GM21786 (cell line): ENCODE results near the gene DNAJC4.

Experiments
- ATAC-seq: cut with Tn5 transposase; IDR thresholded peaks from one replicate; pipeline ENCODE4 v1.9.1; 2021; ENCODE audit not compliant: unreplicated experiment

Gene DNAJC4

DNA sequence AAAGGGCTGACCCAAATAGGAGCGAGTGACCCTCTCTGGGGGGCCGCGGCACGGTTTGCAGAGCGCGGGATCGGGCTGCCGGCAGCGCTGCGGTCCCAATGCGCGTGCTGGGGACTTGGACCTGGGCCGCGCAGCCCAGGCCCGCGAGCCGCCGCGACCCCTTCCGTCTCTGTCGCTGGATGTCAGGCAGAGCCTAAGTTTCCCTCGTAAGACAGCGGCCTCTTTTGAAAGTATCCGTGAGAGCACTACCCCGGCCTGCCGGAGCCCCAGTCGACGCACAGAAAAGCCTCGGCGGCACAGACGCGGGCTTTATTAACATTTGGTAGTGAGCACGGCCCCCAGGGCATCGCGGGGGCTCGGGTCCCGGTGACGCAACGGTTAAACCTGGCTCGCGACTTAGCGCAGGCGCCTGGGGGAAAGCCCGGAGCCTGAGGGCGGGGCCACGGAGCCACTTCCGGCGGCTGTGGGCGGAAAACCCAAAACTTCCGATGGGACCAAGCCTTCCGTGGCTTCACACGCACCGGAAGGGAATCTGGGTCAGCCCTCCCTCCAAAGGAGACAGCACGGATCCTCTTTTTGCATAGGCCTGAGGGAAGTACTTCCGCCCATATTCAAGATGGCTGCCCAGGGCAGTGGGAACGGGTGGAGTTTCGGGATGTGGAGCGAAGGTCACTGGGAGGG lies 39.3 kb downstream of the DNAJC4 start:
- ATAC-seq, result peak; percentile 69

DNA sequence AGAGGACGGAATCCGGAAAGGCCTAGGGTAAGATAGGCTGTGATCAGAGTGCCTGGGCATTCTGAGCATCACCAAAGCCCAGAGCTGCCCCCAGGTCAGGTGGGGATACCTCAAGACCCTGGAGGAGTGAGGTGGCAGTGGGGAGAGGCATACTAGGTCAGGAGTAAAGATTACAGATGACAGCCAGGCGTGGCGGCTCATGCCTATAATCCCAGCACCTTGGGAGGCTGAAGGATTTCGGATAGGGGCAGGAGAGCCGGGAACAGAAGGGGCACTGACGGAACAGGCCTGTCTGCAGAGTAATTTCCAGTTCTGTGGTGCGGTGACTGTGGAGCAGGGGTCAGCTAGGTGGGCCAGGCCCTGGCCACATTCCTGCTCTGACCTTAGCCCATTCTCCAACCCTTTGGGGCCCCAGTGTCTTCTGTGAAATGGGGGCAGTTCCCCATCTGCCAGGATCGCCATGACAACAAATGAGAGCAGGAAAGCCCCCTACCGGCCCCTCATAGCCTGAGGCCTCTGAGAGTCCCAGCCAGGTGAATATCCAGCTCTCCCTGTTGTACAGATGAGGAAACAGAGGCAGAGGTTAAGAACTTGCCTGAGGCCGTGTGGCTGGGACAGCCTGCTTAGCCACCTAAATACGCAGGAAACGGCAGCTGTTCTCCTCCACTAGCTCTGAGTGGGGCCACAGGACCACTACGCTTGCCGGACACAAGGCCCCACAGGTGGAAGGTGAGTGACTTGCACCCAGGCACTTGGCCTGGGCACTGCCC lies 44.9 kb downstream of the DNAJC4 start:
- ATAC-seq, result no peak

DNA sequence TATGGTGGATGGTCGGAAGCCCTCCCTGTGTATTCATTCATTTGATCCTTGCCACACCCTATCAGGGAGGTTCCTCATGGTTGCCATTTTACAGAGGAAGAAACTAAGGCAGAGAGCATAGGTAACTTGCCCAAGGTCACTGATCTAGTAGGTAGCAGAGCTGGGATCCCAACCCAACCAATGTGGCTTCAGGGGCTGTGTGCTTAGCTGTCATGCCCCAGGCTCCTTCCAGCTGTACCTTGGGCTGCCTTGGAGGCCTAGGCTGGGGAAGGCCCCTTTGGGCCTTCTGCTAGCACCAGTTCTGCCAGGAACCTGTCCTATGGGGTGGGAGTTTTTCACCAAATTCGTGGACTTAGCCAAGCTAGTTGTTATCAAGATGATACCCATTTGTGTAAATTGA lies 45.5 kb downstream of the DNAJC4 start:
- no peak for ATAC-seq

DNA sequence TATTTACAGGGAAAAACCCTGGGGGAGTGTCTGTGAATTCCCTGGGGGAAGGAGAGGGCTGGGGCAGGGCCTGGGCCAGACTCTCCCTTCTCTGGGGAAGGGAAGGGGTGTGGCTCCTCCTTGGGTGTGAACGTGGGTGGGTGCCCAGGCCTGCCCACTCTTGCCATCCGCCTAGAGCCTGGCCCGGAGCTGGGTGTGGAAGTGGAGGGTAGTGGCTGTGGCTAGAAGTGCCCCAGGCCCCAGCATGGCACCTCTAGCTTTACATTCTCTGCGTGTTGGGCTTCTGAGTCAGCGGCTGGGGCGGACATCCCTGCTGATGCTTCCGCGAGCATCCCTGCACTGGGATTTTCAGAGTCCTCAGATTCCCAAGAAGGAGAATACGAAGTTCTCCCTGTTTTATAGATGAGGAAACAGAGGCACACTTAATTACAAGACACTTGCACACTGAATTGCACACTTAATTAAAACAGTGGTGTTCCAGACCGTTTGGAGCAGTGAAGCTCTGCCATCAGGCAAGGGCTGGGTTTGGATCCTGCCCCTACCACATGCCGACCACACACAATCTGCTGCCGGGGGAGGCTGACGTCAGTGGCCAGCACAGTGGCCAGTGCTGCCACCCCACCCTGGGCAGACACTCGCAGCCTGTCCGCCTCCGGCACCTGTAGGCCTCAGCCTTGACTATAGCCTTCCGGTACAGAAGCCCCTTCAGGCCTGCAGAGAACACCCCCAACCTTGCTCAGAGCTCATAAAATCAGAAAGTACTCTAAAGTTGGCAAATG lies 46.5 kb downstream of the DNAJC4 start:
- ATAC-seq, result no peak

DNA sequence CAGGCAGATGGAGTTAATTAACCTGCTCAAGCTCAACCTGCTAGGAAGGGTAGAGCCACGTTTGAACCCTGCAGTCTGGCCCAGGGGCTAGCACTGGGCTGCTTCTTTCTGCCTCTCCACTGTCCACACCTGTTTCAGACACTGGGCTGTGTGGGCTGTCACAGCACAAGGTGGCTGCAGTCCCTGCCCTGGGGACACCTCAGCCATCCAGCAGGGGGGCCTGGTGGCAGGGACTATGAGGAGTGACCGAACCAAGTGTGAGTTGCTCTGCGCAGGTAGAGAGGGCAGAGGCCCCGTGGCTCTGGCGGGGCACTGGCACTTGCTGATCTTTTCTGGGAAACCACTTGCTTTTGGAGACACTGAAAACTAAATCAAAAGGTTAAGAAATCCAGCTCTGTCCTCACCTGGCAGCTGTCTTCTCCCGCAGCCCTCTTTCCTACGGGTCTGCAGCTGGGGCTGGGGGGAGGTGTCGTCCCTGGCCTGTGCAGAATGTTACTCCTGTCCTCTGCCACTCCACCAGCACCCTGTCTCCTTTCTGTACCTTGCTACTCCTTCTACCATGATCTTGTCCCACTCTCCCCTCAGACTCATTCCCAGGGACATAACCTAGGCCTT lies 48.3 kb downstream of the DNAJC4 start:
- no peak for ATAC-seq

DNA sequence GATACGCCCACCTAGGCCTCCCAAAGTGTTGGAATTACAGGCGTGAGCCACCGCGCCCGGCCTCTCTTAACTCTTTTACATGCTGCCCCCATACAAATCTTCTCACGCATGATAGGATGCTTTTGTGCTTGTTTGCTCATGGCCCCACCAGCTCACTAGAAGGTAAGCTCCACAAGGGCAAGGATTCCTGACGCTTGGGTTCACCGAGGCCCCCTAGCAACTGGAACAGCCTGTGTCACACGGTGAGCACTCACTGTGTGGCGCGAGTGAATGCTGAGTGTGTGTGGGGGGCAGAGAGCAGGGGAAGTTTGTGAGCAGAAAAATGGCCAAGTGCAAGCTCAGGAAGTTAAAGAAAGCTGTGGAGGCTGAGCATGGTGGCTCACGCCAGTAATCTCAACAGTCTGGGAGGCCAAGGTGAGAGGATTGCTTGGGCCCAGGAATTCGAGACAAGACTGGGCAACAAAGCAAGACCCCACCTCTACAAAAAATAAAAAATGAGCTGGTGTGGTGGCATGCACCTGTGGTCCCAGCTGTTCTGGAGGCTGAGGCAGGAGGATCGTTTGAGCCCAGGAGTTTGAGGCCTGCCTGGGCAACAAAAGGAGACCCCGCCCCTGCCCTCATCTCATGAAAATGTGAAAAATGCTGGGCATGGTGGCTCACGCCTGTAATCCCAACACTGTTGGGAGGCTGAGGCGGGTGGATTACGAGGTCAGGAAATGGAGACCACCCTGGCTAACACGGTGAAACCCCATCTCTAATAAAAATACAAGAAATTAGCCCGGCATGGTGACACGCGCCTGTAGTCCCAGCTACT lies 51.8 kb downstream of the DNAJC4 start:
- no peak for ATAC-seq

DNA sequence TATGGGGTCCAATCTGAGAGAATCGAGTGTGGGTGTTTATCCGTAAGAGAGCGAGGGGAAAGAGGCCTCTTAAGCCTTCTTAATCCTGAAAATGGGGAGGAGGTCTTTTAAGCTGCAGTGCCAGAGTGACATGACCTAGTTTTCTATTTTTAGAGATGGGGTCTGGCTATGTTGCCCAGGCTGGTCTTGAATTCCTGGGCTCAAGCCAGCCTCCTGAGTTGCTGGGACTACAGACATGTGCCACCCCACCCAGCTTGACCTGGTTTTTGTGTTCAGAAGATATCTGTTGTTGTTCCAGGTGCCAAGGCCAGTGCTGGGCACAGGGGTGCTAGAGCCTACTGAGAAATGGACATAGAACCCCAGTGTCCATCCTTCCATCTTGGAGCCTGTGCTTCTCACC lies 52.7 kb downstream of the DNAJC4 start:
- no peak for ATAC-seq
